ENCODE data around the gene GALNT9. TPM values are rescaled to one million over a fixed set of nuclear protein-coding genes. Genes with fewer than 3 reads are reported as not detected.

The GALNT9 gene
- total RNA-seq, 2 experiments from 2014 or later: not detected

- Mint-ChIP-seq H3K27me3 (no peaks in the 10 kb centered on the region), H3K36me3 (ENCODE audit: low read depth) (no peaks in the 10 kb centered on the region), H3K9me3 (peaks cover 9% of the 10 kb centered on the region), H3K27ac (no peak overlapping the region), H3K4me3 (no peak overlapping the region), H3K4me1 (no peaks in the 10 kb centered on the region)
- ChIA-PET CTCF (no interaction called here), POLR2A (no interaction called here)
- no peak for DNase-seq
Observed at GRCh38 chr12:132238488-132238854, 90.9 kb downstream of the GALNT9 start.

DNA sequence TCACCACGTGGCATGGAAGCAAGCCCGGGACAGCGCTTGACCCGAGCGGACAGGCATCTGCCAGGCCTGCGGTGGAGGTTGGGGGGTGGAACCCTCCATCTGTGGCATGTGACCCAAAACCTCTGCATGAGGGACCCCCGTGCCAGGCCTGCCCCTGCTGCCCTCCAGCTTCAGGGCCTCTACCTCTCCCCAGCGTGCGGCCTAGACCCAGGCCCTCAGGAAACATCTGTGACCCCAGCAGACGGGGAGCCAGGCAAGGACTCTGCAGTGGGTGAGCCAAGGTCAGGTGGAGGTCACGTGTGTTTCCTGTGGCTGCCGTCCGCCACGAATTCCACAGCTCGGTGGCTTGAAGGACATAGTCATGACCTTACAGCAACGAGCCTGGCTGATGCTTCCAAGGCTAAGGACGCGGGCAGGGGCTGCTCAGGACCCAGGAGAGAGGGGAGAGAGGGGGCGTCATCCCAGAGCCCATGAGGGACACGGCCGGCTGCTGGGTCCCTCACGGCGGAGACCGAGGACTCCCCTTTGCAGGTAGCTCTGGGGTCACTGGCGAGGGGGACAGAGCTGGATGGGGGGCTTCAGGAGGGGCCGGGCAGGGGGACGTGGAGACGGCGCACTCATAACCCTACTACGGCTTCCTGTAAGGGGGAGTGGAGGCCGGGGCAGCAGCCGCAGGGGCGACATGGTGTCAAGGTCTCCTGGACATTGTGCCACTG, 91.5 kb downstream of the GALNT9 start:
- H3K4me1 Mint-ChIP-seq: no peaks in the 10 kb centered on the region
- no peak for DNase-seq
- no peaks in the 10 kb centered on the region for H3K27me3 Mint-ChIP-seq
- H3K36me3 Mint-ChIP-seq (ENCODE audit: low read depth): no peaks in the 10 kb centered on the region
- H3K27ac Mint-ChIP-seq: no peak overlapping the region
- no peak overlapping the region for H3K4me3 Mint-ChIP-seq
- ChIA-PET CTCF (no interaction called here), POLR2A (no interaction called here)
- peaks cover 9% of the 10 kb centered on the region for H3K9me3 Mint-ChIP-seq

- CTCF ChIA-PET: no interaction called here
- POLR2A ChIA-PET: no interaction called here
- H3K4me1 Mint-ChIP-seq: no peaks in the 10 kb centered on the region
- peaks cover 9% of the 10 kb centered on the region for H3K9me3 Mint-ChIP-seq
- DNase-seq: no peak
- H3K27ac Mint-ChIP-seq: no peak overlapping the region
- H3K4me3 Mint-ChIP-seq: no peak overlapping the region
- H3K36me3 Mint-ChIP-seq (ENCODE audit: low read depth): no peaks in the 10 kb centered on the region
- H3K27me3 Mint-ChIP-seq: no peaks in the 10 kb centered on the region
Observed at GRCh38 chr12:132236930-132237771, 92.2 kb downstream of the GALNT9 start.

- Mint-ChIP-seq H3K4me3 (no peak overlapping the region), H3K27me3 (no peaks in the 10 kb centered on the region), H3K4me1 (no peaks in the 10 kb centered on the region), H3K9me3 (peaks cover 9% of the 10 kb centered on the region), H3K27ac (no peak overlapping the region), H3K36me3 (ENCODE audit: low read depth) (no peaks in the 10 kb centered on the region)
- ChIA-PET CTCF (no interaction called here), POLR2A (no interaction called here)
- DNase-seq: no peak
Observed at GRCh38 chr12:132236129-132236929, 93.1 kb downstream of the GALNT9 start.

DNA sequence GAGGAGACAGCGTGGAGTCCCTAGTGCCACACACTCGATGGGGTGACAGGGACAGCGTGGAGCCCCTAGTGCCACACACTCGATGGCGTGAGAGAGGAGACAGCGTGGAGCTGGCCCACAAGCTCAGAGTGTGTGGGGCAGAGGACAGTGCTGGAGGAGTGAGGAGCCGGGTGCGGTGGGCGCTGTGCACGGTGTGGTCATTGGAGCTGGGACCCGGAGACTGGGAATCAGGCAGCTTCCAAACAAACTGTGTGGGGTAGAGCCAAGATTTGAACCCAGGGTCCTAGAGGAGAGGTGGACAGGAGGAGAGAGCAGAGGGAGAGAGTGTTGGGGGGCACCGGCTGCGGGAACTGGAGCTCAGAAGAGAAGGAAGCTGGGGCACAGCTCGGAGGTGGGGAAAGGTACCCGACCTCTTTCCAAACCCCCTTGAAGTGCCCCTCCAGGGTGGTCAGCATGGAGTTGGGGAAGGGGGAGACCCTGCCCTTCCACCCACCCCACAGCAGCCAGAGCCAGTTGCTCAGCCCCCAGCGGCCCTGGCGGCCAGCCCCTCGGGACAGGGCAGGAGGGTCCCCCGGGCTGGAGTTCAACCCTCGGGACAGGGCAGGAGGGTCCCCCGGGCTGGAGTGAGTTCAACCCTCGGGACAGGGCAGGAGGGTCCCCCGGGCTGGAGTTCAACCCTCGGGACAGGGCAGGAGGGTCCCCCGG, 94.1 kb downstream of the GALNT9 start:
- H3K27ac Mint-ChIP-seq: no peak overlapping the region
- H3K27me3 Mint-ChIP-seq: no peaks in the 10 kb centered on the region
- no peaks in the 10 kb centered on the region for H3K36me3 Mint-ChIP-seq (ENCODE audit: low read depth)
- DNase-seq: no peak
- ChIA-PET POLR2A (no interaction called here), CTCF (no interaction called here)
- H3K4me1 Mint-ChIP-seq: no peaks in the 10 kb centered on the region
- no peak overlapping the region for H3K4me3 Mint-ChIP-seq
- peaks cover 9% of the 10 kb centered on the region for H3K9me3 Mint-ChIP-seq

- no peak for DNase-seq
- Mint-ChIP-seq H3K4me3 (no peak overlapping the region), H3K27ac (no peak overlapping the region), H3K36me3 (ENCODE audit: low read depth) (no peaks in the 10 kb centered on the region), H3K9me3 (no peaks in the 10 kb centered on the region), H3K4me1 (no peaks in the 10 kb centered on the region), H3K27me3 (peaks cover 4% of the 10 kb centered on the region)
- POLR2A ChIA-PET: no interaction called here
- CTCF ChIA-PET: no interaction called here
Observed at GRCh38 chr12:132230381-132230780, 99.0 kb downstream of the GALNT9 start.

DNA sequence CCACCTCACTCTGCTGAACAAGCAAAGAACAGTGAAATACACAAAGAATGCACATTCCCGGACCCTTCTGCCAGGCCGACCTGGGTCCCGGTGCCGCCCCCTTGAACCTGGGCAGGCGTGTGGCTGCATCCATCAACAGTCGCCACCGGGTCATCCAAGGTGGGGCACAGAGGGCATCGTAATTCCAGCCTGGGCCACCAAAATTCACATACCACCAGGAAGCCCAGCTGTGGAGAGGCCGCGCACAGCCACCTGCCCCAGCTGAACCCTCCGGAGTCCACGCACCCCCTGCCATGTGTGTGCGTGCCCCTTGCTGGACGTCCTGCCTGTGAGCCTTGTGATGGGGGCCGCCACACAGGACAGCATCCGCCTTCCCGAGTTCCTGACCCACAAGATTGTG, 99.5 kb downstream of the GALNT9 start:
- no peaks in the 10 kb centered on the region for H3K36me3 Mint-ChIP-seq (ENCODE audit: low read depth)
- H3K27ac Mint-ChIP-seq: no peak overlapping the region
- H3K4me1 Mint-ChIP-seq: no peaks in the 10 kb centered on the region
- ChIA-PET POLR2A (no interaction called here), CTCF (no interaction called here)
- DNase-seq: no peak
- H3K27me3 Mint-ChIP-seq: peaks cover 4% of the 10 kb centered on the region
- H3K4me3 Mint-ChIP-seq: no peak overlapping the region
- no peaks in the 10 kb centered on the region for H3K9me3 Mint-ChIP-seq

- no peak overlapping the region for H3K27ac Mint-ChIP-seq
- no peaks in the 10 kb centered on the region for H3K9me3 Mint-ChIP-seq
- ChIA-PET POLR2A (no interaction called here), CTCF (no interaction called here)
- no peaks in the 10 kb centered on the region for H3K4me1 Mint-ChIP-seq
- peaks cover 4% of the 10 kb centered on the region for H3K27me3 Mint-ChIP-seq
- DNase-seq: no peak
- H3K36me3 Mint-ChIP-seq (ENCODE audit: low read depth): no peaks in the 10 kb centered on the region
- no peak overlapping the region for H3K4me3 Mint-ChIP-seq
Observed at GRCh38 chr12:132229193-132229760, 100.1 kb downstream of the GALNT9 start.

DNA sequence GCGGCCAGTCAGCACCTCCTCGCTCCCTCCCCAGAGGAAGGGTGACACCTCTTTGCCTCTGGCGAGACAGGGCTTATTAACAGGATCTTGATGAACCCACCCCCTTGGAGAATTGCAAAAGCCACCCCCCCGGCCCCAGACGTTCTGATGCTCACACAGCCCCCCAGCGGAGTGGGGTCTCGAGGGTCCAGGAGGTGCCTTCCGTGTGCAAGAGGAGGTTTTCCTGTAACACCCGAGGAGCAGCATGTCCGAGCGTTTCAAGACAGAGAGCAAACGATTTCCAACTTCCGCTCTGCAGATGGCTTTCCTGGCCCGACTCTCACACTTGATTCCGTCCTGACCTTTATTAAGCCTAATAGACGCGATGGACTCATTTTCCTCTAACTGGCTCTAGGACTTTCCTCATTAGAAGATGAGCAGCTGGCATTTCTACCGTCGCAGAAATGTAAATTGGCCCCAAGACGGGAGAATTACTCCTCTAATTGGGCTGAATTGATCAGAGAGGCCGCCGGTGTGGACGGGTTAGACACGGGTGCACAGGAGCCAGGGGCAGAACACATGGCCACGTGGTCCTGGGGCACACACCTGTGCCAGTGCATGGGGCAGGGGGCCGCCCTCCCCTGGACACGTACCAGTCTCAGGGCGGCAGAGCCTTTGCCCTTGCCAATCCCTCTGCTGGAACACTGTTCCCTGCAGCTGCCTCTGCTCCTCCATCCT, 100.8 kb downstream of the GALNT9 start:
- no peak overlapping the region for H3K27ac Mint-ChIP-seq
- peaks cover 4% of the 10 kb centered on the region for H3K27me3 Mint-ChIP-seq
- no peaks in the 10 kb centered on the region for H3K4me1 Mint-ChIP-seq
- ChIA-PET CTCF (no interaction called here), POLR2A (no interaction called here)
- H3K36me3 Mint-ChIP-seq (ENCODE audit: low read depth): no peaks in the 10 kb centered on the region
- no peak for DNase-seq
- H3K4me3 Mint-ChIP-seq: no peak overlapping the region
- H3K9me3 Mint-ChIP-seq: no peaks in the 10 kb centered on the region

DNA sequence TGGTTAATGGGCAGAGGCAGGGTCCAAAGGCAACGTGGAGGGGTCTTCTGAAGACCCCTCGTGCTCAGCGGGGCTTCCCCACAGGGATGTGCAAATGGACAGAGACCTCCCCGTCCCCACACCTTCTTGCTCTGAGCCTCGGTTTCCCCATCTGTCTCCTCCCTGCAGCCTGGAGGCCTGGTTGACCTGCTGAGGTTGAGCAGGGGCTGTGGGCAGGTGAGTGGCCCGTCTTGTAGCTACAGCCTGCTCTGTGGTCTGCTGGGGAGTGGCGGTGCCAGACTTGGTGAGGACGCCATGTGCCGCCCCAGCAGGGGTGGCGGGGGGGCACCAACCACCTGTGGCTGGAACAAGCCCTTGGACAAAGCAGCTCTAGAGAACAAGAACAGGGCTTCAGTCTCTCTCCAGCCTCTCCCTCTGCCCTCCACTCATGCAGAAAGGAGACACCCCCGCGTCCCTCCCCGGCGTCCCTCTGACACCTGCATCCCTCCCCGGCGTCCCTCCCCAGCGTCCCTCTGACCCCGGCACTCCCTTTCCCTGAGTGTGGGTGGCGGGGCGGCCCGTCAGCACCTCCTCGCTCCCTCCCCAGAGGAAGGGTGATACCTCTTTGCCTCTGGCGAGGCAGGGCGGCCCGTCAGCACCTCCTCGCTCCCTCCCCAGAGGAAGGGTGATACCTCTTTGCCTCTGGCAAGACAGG, 101.5 kb downstream of the GALNT9 start:
- H3K4me1 Mint-ChIP-seq: no peaks in the 10 kb centered on the region
- no peaks in the 10 kb centered on the region for H3K9me3 Mint-ChIP-seq
- CTCF ChIA-PET: no interaction called here
- POLR2A ChIA-PET: no interaction called here
- H3K27ac Mint-ChIP-seq: no peak overlapping the region
- H3K4me3 Mint-ChIP-seq: no peak overlapping the region
- no peaks in the 10 kb centered on the region for H3K36me3 Mint-ChIP-seq (ENCODE audit: low read depth)
- no peak for DNase-seq
- peaks cover 4% of the 10 kb centered on the region for H3K27me3 Mint-ChIP-seq

DNA sequence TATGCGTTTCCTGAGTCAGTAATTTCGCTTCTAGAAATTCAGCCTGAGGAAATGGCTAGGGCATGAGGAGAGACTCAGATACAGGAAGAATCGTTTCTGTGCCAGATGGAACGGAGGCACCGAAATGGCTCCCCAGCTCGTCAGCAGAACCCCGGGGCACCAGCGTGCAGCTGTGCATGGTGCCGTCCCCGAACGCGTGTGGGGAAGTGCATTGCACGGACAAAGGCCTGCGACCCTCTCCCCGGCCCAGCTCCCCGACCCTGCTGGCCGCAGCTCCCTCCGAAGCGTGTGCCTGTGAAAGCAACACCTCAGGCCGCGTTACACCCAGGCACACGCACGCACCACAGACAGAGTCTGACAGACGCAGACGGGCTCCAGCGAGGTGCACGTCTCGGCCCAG, 102.3 kb downstream of the GALNT9 start:
- H3K9me3 Mint-ChIP-seq: no peaks in the 10 kb centered on the region
- ChIA-PET CTCF (no interaction called here), POLR2A (no interaction called here)
- DNase-seq: no peak
- peaks cover 6% of the 10 kb centered on the region for H3K27me3 Mint-ChIP-seq
- H3K4me1 Mint-ChIP-seq: peaks cover 5% of the 10 kb centered on the region
- H3K27ac Mint-ChIP-seq: no peak overlapping the region
- no peak overlapping the region for H3K4me3 Mint-ChIP-seq
- H3K36me3 Mint-ChIP-seq (ENCODE audit: low read depth): no peaks in the 10 kb centered on the region

DNA sequence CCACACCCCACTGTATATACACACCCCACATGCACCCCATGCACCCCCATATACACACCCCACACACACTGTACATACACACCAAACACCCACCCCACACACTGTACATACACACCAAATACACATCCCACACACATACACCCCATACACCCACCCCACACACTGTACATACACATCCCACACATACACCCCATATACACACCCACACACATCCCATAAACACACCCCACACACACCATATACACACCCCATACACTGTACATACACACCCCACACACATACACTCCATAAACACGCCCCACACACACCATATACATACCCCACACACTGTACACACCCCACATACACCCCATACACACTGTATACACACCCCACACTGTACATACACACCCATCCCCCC, 102.8 kb downstream of the GALNT9 start:
- peaks cover 6% of the 10 kb centered on the region for H3K27me3 Mint-ChIP-seq
- H3K36me3 Mint-ChIP-seq (ENCODE audit: low read depth): no peaks in the 10 kb centered on the region
- DNase-seq: no peak
- H3K9me3 Mint-ChIP-seq: no peaks in the 10 kb centered on the region
- no peak overlapping the region for H3K27ac Mint-ChIP-seq
- ChIA-PET POLR2A (no interaction called here), CTCF (no interaction called here)
- H3K4me1 Mint-ChIP-seq: peaks cover 6% of the 10 kb centered on the region
- H3K4me3 Mint-ChIP-seq: no peak overlapping the region

Measured in activated CD4-positive, alpha-beta memory T cell treated with anti-CD3 and anti-CD28 coated beads, Interleukin-2, amount 10 ng/mL, durations not matched to agents 7 days and 5 days (primary cell).